ENCODE data around the gene INTU.

DNA sequence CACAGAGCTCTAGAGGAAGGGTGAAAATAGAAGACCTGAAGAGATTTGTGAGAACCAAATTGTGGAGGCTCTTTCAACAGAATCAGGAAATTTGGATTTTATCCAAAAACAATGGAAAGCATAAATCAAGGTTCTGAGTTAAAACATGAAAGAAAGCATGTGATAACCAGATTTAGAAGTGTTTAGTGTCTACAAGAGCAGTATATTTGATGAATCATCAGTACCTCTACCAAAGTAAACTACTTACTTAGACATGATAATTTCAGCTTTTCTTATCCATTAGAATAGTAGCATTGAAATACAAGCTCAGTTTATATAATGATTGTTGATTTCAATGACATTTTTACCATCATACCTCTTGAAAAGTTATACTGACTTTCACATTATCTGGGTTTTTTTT, 25.9 kb upstream of the INTU start:
- TF ChIP-seq, protein P1, sequence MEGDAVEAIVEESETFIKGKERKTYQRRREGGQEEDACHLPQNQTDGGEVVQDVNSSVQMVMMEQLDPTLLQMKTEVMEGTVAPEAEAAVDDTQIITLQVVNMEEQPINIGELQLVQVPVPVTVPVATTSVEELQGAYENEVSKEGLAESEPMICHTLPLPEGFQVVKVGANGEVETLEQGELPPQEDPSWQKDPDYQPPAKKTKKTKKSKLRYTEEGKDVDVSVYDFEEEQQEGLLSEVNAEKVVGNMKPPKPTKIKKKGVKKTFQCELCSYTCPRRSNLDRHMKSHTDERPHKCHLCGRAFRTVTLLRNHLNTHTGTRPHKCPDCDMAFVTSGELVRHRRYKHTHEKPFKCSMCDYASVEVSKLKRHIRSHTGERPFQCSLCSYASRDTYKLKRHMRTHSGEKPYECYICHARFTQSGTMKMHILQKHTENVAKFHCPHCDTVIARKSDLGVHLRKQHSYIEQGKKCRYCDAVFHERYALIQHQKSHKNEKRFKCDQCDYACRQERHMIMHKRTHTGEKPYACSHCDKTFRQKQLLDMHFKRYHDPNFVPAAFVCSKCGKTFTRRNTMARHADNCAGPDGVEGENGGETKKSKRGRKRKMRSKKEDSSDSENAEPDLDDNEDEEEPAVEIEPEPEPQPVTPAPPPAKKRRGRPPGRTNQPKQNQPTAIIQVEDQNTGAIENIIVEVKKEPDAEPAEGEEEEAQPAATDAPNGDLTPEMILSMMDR (tag by site-specific recombination; IDR thresholded peaks at IDR 0.05): no peak
- TF ChIP-seq ZNF791 (tag by site-specific recombination; IDR thresholded peaks at IDR 0.05) (no peak), ZNF138 (tag by site-specific recombination; IDR thresholded peaks at IDR 0.05; ENCODE audit: borderline replicate concordance) (no peak), ZXDB (tag by site-specific recombination; IDR thresholded peaks at IDR 0.05) (no peak), ZNF121 (tag by site-specific recombination; IDR thresholded peaks at IDR 0.05) (no peak), ZBTB48 (tag by site-specific recombination; IDR thresholded peaks at IDR 0.05) (no peak)

Data from HEK293 (cell line).